Liver (tissue), 9 donors: ENCODE results near the gene CADPS. TPM values are rescaled to one million over a fixed set of nuclear protein-coding genes. Genes with fewer than 3 reads are reported as not detected.

Experiments used
- DNase-seq: peaks from one replicate; pipeline ENCODE4 v3.0.0-alpha.2; 2017; ENCODE audit warnings: low spot score
- H3K27ac ChIP-seq, 2 donors: one replicate each; pipeline ENCODE4 v1.7.0; 2013; ENCODE audit warnings: inconsistent platforms in 2 of 2, low read length in 2 of 2, control low read depth in 1 of 2, low read depth in 1 of 2, mild to moderate bottlenecking in 1 of 2
- H3K27me3 ChIP-seq, 4 donors: one replicate each; pipeline versions ENCODE4 v1.6.1 to v1.7.0; 2013; ENCODE audit warnings: low read length in 3 of 4, inconsistent platforms in 1 of 4, mild to moderate bottlenecking in 1 of 4, moderate library complexity in 1 of 4; ENCODE audit not compliant: control insufficient read depth in 4 of 4, insufficient read depth in 4 of 4
- H3K36me3 ChIP-seq, 4 donors: one replicate each; pipeline versions ENCODE4 v1.6.1 to v1.7.0; 2013; ENCODE audit warnings: low read length in 3 of 4, mild to moderate bottlenecking in 3 of 4, low read depth in 1 of 4, moderate library complexity in 1 of 4; ENCODE audit not compliant: control insufficient read depth in 4 of 4, insufficient read depth in 3 of 4
- H3K4me1 ChIP-seq, 4 donors: one replicate each; pipeline versions ENCODE4 v1.6.1 to v1.7.0; 2013; ENCODE audit warnings: low read length in 3 of 4, mild to moderate bottlenecking in 3 of 4, moderate library complexity in 1 of 4; ENCODE audit not compliant: control insufficient read depth in 4 of 4, insufficient read depth in 4 of 4
- H3K4me3 ChIP-seq, 3 donors: one replicate each; pipeline versions ENCODE4 v1.6.1 to v1.7.0; 2013; ENCODE audit warnings: low read length in 3 of 3, control low read depth in 1 of 3, low read depth in 1 of 3, mild to moderate bottlenecking in 1 of 3
- H3K9ac ChIP-seq, 2 donors: one replicate each; pipeline ENCODE4 v1.7.0; 2013; ENCODE audit warnings: low read length in 2 of 2, mild to moderate bottlenecking in 2 of 2, moderate library complexity in 2 of 2, control low read depth in 1 of 2, low read depth in 1 of 2
- H3K9me3 ChIP-seq, 4 donors: one replicate each; pipeline versions ENCODE4 v1.6.1 to v1.7.0; 2013; ENCODE audit warnings: low read length in 3 of 4; ENCODE audit not compliant: control insufficient read depth in 4 of 4
- ATF3 ChIP-seq: IDR thresholded peaks from 2 replicates; pipeline ENCODE4 v1.6.1; 2016; ENCODE audit warnings: antibody characterized with exemption
- CTCF ChIP-seq: fragments of 150-350 bp; IDR thresholded peaks from 2 replicates; pipeline ENCODE4 v1.5.1; 2017; ENCODE audit warnings: improper control_type of control experiment, low read depth, low read length; ENCODE audit not compliant: missing input control
- EGR1 ChIP-seq, 2 donors: IDR thresholded peaks; 2 replicates each; pipeline ENCODE4 v1.6.1; 2016 to 2018; ENCODE audit warnings: antibody characterized with exemption in 2 of 2, low read depth in 2 of 2
- FOXA1 ChIP-seq: IDR thresholded peaks from 2 replicates; pipeline ENCODE4 v1.6.1; 2016; ENCODE audit warnings: antibody characterized with exemption
- FOXA2 ChIP-seq: IDR thresholded peaks from 2 replicates; pipeline ENCODE4 v1.6.1; 2016; ENCODE audit warnings: antibody characterized with exemption
- GABPA ChIP-seq, 2 donors: IDR thresholded peaks in 1 of 2; conservative IDR thresholded peaks in 1 of 2; 2 replicates each; pipeline ENCODE4 v1.6.1; 2016; ENCODE audit warnings: antibody characterized with exemption in 2 of 2, mild to moderate bottlenecking in 1 of 2, moderate library complexity in 1 of 2
- HNF4A ChIP-seq, 2 donors: conservative IDR thresholded peaks; 2 replicates each; pipeline ENCODE4 v1.6.1; 2016; ENCODE audit warnings: antibody characterized with exemption in 2 of 2, mild to moderate bottlenecking in 2 of 2
- HNF4G ChIP-seq: IDR thresholded peaks from 2 replicates; pipeline ENCODE4 v1.6.1; 2016; ENCODE audit warnings: antibody characterized with exemption
- MAX ChIP-seq: IDR thresholded peaks from 2 replicates; pipeline ENCODE4 v1.6.1; 2016; ENCODE audit warnings: antibody characterized with exemption
- NR2F2 ChIP-seq: IDR thresholded peaks from 2 replicates; pipeline ENCODE4 v1.6.1; 2016; ENCODE audit warnings: antibody characterized with exemption
- RAD21 ChIP-seq, 2 donors: IDR thresholded peaks; 2 replicates each; pipeline ENCODE4 v1.6.1; 2016; ENCODE audit warnings: antibody characterized with exemption in 2 of 2, mild to moderate bottlenecking in 2 of 2
- REST ChIP-seq: IDR thresholded peaks from 2 replicates; pipeline ENCODE4 v1.6.1; 2016; ENCODE audit warnings: antibody characterized with exemption, mild to moderate bottlenecking
- RXRA ChIP-seq, 2 donors: IDR thresholded peaks; 2 replicates each; pipeline ENCODE4 v1.6.1; 2017 to 2018; ENCODE audit warnings: antibody characterized with exemption in 2 of 2, mild to moderate bottlenecking in 1 of 2
- SP1 ChIP-seq: IDR thresholded peaks from 2 replicates; pipeline ENCODE4 v1.6.1; 2018; ENCODE audit warnings: antibody characterized with exemption, mild to moderate bottlenecking
- TAF1 ChIP-seq: conservative IDR thresholded peaks from 2 replicates; pipeline ENCODE4 v1.6.1; 2016; ENCODE audit warnings: antibody characterized with exemption, mild to moderate bottlenecking
- YY1 ChIP-seq: IDR thresholded peaks from 2 replicates; pipeline ENCODE4 v1.6.1; 2016; ENCODE audit warnings: antibody characterized with exemption, mild to moderate bottlenecking
- ZBTB33 ChIP-seq: IDR thresholded peaks from 2 replicates; pipeline ENCODE4 v1.6.1; 2016; ENCODE audit warnings: antibody characterized with exemption
- WGBS: extraction: QIAGEN DNeasy Blood & Tissue Kit; methylation state at CpG from one replicate; pipeline ENCODE4 v1.1.7; 2013; 5-methylcytosine and 5-hydroxymethylcytosine counted together
- polyA plus RNA-seq, 2 donors: library from polyadenylated mRNA; stranded (reverse) in 1 of 2; unstranded in 1 of 2; fragments of 200-250 nt in 1 of 2; fragments of >200 nt in 1 of 2; fragmentation: Nextera tagmentation in 1 of 2; extraction: Ambion mirVana in 1 of 2; gene quantifications; one replicate each; pipeline versions ENCODE4 v1.2.1 to v1.2.3, GENCODE V29; 2013 to 2015
- total RNA-seq, 2 donors: library from RNA; depleted of rRNA; stranded (reverse); fragments of >200 nt; gene quantifications; one replicate each; pipeline ENCODE4 v1.2.3, GENCODE V29; 2014
- donor health status: healthy.
- donor health status: healthy.
- donor health status: healthy.
- donor health status: healthy.
- donor health status: healthy.

CADPS gene
- total and polyA plus RNA-seq, 4 donors = 0.05 to 0.37 (median 0.17) TPM; not detected in 1

- Histone ChIP-seq H3K27ac (no peak overlapping the region), H3K4me3 (no peak overlapping the region), H3K27me3 (peaks cover 0 to 8% (median 2%) of the 10 kb centered on the region in 4 donors), H3K4me1 (no peaks in the 10 kb centered on the region), H3K36me3 (no peaks in the 10 kb centered on the region), H3K9me3 (no peaks in the 10 kb centered on the region), H3K9ac (no peak overlapping the region)
- 25% methylated on average over 6 of the region's 6 CpGs for WGBS
- DNase-seq = no peak
- TF ChIP-seq REST (no peak), HNF4G (no peak), NR2F2 (no peak), GABPA (IDR thresholded peaks at IDR 0.05 in 1 of 2, conservative IDR thresholded peaks at IDR 0.05 in 1 of 2) (no peak), ATF3 (no peak), YY1 (no peak), RAD21 (IDR thresholded peaks at IDR 0.05) (no peak), FOXA2 (no peak), ZBTB33 (no peak), HNF4A (conservative IDR thresholded peaks at IDR 0.05) (no peak), RXRA (IDR thresholded peaks at IDR 0.05) (no peak), EGR1 (IDR thresholded peaks at IDR 0.05; ENCODE audit: low read depth in 2 of 2) (no peak), CTCF (no peak), SP1 (no peak), MAX (no peak), FOXA1 (no peak)
Measured at GRCh38 chr3:62625268-62625667, 249.9 kb downstream of the CADPS start.

- no peak overlapping the region for H3K4me3 ChIP-seq
- H3K27me3 ChIP-seq = peaks cover 0 to 8% (median 2%) of the 10 kb centered on the region in 4 donors
- no peak overlapping the region for H3K27ac ChIP-seq
- H3K9ac ChIP-seq = no peak overlapping the region
- no peaks in the 10 kb centered on the region for H3K4me1 ChIP-seq
- no peaks in the 10 kb centered on the region for H3K36me3 ChIP-seq
- no peaks in the 10 kb centered on the region for H3K9me3 ChIP-seq
- DNase-seq = no peak
- TF ChIP-seq HNF4G (no peak), SP1 (no peak), EGR1 (IDR thresholded peaks at IDR 0.05; ENCODE audit: low read depth in 2 of 2) (no peak), TAF1 (no peak), RAD21 (IDR thresholded peaks at IDR 0.05) (no peak), MAX (no peak), CTCF (no peak)
Measured at GRCh38 chr3:62624185-62624584, 251.0 kb downstream of the CADPS start.
